ENCODE results near the gene MEF2A. TPM values are rescaled to one million over a fixed set of nuclear protein-coding genes. Genes with fewer than 3 reads are reported as not detected.

The MEF2A gene
- total RNA-seq, 1 experiment from 2014 or later, result 29.6 TPM

DNA sequence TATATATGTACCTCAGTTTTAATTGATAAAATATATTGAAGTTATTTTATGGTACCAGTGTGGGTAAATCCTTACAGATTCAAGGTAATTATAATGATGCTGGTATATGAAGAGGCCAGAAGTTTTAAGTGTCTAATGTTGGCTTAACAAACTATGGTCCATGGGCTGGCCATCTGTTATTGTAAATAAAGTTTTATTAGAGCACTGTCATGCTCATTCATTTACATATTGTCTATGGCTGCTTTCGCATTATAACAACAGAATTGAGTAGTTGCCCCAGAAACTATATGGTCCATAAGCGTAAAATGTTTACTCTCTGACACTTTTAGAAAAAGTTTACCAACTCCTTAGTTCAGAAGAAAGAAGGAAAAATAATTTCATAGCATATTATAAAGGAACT lies 67.9 kb downstream of the MEF2A start:
- RAD21 ChIA-PET (ENCODE audit: low non-redundant PET in 1 of 2, low total read pairs in 2 of 2, uncharacterized antibody in 2 of 2, unreplicated experiment in 2 of 2), result no interaction called here
- Histone ChIP-seq H3K9me2 (ENCODE audit: insufficient read depth) (no peaks in the 10 kb centered on the region), H3K36me3 (ENCODE audit: control insufficient read depth in 1 of 2, insufficient read depth in 2 of 2, low read length in 2 of 2) (peaks cover 2 to 5% of the 10 kb centered on the region in 2 experiments; a peak in 1 of 4 replicates), H3K27me3 (ENCODE audit: insufficient read depth, low read length) (no peaks in the 10 kb centered on the region), H4K20me1 (ENCODE audit: insufficient read depth) (peaks cover 1% of the 10 kb centered on the region; the same call in 1 of the 2 replicates), H3K4me1 (ENCODE audit: control insufficient read depth in 1 of 2, insufficient read depth in 2 of 2, low read length in 2 of 2) (no peaks in the 10 kb centered on the region), H3K4me2 (ENCODE audit: low read length) (no peak overlapping the region), H3K4me3 (replicated peaks in 1 of 2; ENCODE audit: low read depth in 1 of 2, low read length in 2 of 2) (no peak overlapping the region), H3K9me3 (ENCODE audit: control insufficient read depth in 1 of 2, insufficient read depth in 1 of 2, low read depth in 1 of 2, low read length in 2 of 2) (peaks cover 6 to 7% of the 10 kb centered on the region in 2 experiments; a peak in 2 of 4 replicates), H3K79me2 (ENCODE audit: insufficient read depth, low read length) (peaks cover 35% of the 10 kb centered on the region), H2AFZ (ENCODE audit: low read depth, low read length, poor library complexity, severe bottlenecking) (no peak overlapping the region), H3K27ac (ENCODE audit: low read depth, low read length) (no peak overlapping the region), H3K9ac (ENCODE audit: low read length) (no peak overlapping the region)
- DNase-seq (ENCODE audit: low read depth, low spot score), result no peak
- intact Hi-C loops (cut with micrococcal nuclease), result no loop called here
- no TSS peak for BruUV-seq (replicated peaks)
- POLR2A ChIA-PET, result no interaction called here
- TF ChIP-seq EZH2 (IDR thresholded peaks at IDR 0.05), result no peak
- no peak for TF ChIP-seq CBX3 (IDR thresholded peaks at IDR 0.05; ENCODE audit: low read depth)
- TF ChIP-seq TCF7L2 (IDR thresholded peaks at IDR 0.05; ENCODE audit: borderline replicate concordance, extremely low read depth, insufficient read depth, insufficient read length), result no peak
- TF ChIP-seq, protein P1, sequence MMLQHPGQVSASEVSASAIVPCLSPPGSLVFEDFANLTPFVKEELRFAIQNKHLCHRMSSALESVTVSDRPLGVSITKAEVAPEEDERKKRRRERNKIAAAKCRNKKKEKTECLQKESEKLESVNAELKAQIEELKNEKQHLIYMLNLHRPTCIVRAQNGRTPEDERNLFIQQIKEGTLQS (IDR thresholded peaks at IDR 0.05), result no peak
- TF ChIP-seq, protein P2, sequence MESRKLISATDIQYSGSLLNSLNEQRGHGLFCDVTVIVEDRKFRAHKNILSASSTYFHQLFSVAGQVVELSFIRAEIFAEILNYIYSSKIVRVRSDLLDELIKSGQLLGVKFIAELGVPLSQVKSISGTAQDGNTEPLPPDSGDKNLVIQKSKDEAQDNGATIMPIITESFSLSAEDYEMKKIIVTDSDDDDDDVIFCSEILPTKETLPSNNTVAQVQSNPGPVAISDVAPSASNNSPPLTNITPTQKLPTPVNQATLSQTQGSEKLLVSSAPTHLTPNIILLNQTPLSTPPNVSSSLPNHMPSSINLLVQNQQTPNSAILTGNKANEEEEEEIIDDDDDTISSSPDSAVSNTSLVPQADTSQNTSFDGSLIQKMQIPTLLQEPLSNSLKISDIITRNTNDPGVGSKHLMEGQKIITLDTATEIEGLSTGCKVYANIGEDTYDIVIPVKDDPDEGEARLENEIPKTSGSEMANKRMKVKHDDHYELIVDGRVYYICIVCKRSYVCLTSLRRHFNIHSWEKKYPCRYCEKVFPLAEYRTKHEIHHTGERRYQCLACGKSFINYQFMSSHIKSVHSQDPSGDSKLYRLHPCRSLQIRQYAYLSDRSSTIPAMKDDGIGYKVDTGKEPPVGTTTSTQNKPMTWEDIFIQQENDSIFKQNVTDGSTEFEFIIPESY (IDR thresholded peaks at IDR 0.05; ENCODE audit: extremely low read depth, insufficient replicate concordance, low read length), result no peak
- no peak for TF ChIP-seq CEBPB (IDR thresholded peaks at IDR 0.05; ENCODE audit: low read depth)
- no peak for TF ChIP-seq ELF1 (IDR thresholded peaks at IDR 0.05; ENCODE audit: borderline replicate concordance, low read depth)
- no peak for TF ChIP-seq ZFX (IDR thresholded peaks at IDR 0.05)
- TF ChIP-seq SIN3A (IDR thresholded peaks at IDR 0.05; ENCODE audit: low read depth), result no peak
- no peak for TF ChIP-seq EGR1 (IDR thresholded peaks at IDR 0.05; ENCODE audit: low read depth)
- TF ChIP-seq POLR2A (IDR thresholded peaks at IDR 0.05; ENCODE audit: borderline replicate concordance, extremely low read depth, insufficient read depth, insufficient read length), result no peak
- TF ChIP-seq, protein P3, sequence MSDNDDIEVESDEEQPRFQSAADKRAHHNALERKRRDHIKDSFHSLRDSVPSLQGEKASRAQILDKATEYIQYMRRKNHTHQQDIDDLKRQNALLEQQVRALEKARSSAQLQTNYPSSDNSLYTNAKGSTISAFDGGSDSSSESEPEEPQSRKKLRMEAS (IDR thresholded peaks at IDR 0.05), result no peak
- TF ChIP-seq, protein P4, sequence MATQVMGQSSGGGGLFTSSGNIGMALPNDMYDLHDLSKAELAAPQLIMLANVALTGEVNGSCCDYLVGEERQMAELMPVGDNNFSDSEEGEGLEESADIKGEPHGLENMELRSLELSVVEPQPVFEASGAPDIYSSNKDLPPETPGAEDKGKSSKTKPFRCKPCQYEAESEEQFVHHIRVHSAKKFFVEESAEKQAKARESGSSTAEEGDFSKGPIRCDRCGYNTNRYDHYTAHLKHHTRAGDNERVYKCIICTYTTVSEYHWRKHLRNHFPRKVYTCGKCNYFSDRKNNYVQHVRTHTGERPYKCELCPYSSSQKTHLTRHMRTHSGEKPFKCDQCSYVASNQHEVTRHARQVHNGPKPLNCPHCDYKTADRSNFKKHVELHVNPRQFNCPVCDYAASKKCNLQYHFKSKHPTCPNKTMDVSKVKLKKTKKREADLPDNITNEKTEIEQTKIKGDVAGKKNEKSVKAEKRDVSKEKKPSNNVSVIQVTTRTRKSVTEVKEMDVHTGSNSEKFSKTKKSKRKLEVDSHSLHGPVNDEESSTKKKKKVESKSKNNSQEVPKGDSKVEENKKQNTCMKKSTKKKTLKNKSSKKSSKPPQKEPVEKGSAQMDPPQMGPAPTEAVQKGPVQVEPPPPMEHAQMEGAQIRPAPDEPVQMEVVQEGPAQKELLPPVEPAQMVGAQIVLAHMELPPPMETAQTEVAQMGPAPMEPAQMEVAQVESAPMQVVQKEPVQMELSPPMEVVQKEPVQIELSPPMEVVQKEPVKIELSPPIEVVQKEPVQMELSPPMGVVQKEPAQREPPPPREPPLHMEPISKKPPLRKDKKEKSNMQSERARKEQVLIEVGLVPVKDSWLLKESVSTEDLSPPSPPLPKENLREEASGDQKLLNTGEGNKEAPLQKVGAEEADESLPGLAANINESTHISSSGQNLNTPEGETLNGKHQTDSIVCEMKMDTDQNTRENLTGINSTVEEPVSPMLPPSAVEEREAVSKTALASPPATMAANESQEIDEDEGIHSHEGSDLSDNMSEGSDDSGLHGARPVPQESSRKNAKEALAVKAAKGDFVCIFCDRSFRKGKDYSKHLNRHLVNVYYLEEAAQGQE (IDR thresholded peaks at IDR 0.05; ENCODE audit: low read depth), result no peak
- TF ChIP-seq, protein P5, sequence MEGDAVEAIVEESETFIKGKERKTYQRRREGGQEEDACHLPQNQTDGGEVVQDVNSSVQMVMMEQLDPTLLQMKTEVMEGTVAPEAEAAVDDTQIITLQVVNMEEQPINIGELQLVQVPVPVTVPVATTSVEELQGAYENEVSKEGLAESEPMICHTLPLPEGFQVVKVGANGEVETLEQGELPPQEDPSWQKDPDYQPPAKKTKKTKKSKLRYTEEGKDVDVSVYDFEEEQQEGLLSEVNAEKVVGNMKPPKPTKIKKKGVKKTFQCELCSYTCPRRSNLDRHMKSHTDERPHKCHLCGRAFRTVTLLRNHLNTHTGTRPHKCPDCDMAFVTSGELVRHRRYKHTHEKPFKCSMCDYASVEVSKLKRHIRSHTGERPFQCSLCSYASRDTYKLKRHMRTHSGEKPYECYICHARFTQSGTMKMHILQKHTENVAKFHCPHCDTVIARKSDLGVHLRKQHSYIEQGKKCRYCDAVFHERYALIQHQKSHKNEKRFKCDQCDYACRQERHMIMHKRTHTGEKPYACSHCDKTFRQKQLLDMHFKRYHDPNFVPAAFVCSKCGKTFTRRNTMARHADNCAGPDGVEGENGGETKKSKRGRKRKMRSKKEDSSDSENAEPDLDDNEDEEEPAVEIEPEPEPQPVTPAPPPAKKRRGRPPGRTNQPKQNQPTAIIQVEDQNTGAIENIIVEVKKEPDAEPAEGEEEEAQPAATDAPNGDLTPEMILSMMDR (IDR thresholded peaks at IDR 0.05 in 2 of 3, conservative IDR thresholded peaks at IDR 0.05 in 1 of 3; ENCODE audit: borderline replicate concordance in 1 of 3, insufficient read depth in 1 of 3, low read depth in 2 of 3, low read length in 2 of 3), result no peak
- TF ChIP-seq ZNF274 (IDR thresholded peaks at IDR 0.05; ENCODE audit: low read depth, low read length), result no peak
- TF ChIP-seq RAD21 (IDR thresholded peaks at IDR 0.05; ENCODE audit: low read depth), result no peak
- TF ChIP-seq SP1 (IDR thresholded peaks at IDR 0.05; ENCODE audit: low read depth), result no peak
- no peak for TF ChIP-seq FOSL1 (IDR thresholded peaks at IDR 0.05; ENCODE audit: low read depth)
- TF ChIP-seq YY1 (IDR thresholded peaks at IDR 0.05; ENCODE audit: extremely low read depth, insufficient replicate concordance, low read depth, low read length), result no peak
- CTCF ChIA-PET, result no interaction called here
- ATAC-seq, result no peak
